GM18873 (cell line): ENCODE data around the gene MSH2.
A peak's percentile ranks its signal among the peaks of the same experiment; 100 is the strongest.
"Not testable (repeated sequence)": the region's sequence is repeated elsewhere in the genome, so short reads cannot be mapped to it uniquely, and the experiment has no call there.

ENCODE experiments used
- ATAC-seq: cut with Tn5 transposase; IDR thresholded peaks from one replicate; pipeline ENCODE4 v1.9.1; 2021; ENCODE audit warnings: mild to moderate bottlenecking, moderate library complexity, moderate number of reproducible peaks; ENCODE audit not compliant: unreplicated experiment, low FRiP score

The MSH2 gene

GRCh38 chr2:47402805-47403608, at the start of gene MSH2:
Gene MSH2 (plus strand): TSS chr2:47403156. CDS start chr2:47403192, 36 bp downstream.
- peak; percentile 85 for ATAC-seq

DNA sequence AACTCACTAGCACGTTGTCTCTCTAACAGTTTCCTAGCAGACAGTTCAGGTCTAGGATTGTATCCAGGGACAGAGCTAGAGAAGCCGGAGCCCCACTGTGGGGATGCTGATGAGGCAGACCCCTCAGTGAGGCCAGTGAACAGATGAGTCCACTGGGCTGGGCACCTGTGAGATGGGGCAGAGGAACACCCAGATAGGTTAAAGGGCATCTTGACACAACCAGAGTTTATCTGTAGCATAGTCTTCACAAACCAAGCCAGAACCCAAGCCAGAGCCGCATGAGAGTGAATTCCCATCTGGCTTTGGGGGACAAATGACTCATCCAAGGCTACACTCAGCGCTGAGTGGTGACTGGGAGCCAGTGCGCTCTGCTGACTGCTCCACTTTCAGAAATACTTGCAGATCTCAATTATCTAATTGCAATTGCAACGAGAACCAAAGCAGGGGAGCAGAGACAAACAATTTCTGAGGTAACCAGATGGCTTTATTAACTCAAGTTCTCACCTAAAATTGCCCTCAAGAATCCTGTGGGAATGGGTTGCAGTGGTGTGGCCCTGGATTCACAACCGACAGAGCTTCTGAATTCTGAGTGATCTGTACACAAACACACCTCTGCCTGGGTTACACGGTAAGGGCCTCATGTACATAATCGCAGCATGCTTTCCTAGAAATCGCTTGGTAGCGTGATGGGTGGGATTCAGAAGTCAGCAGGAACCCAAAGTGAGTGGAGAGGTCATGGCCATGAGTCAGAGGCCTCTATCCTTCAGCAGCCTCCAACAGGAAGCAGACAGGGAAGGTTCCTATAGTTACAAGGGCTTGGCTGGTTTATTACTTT, 48.7 kb upstream of the MSH2 start:
- ATAC-seq: no peak

- no peak for ATAC-seq
These were observed 48.1 kb upstream of the MSH2 start for GRCh38 chr2:47354848-47355204.

DNA sequence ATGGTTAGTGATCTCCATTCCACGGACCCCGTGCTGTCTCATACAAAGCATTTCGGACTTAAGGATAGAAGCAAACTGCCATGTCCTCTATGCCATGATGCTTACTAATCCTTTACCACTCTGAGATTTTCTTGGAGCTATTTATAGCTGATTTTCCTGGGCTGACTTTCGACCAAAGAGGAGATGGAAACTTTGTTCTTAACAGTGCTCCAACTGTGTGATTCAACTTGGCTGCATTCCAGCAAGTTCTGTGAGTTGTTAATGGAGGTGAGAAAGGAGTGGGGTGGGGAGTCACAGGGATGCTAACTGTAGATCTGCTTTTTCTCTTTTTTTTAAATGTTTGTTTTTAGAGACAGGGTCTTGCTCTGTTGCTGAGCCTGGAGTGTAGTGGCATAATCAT, 45.5 kb upstream of the MSH2 start:
- ATAC-seq: no peak

- no peak for ATAC-seq
These were observed 43.5 kb upstream of the MSH2 start for GRCh38 chr2:47359375-47359868.

GRCh38 chr2:47360283-47360682, 42.7 kb upstream of the MSH2 start:
- no peak for ATAC-seq

DNA sequence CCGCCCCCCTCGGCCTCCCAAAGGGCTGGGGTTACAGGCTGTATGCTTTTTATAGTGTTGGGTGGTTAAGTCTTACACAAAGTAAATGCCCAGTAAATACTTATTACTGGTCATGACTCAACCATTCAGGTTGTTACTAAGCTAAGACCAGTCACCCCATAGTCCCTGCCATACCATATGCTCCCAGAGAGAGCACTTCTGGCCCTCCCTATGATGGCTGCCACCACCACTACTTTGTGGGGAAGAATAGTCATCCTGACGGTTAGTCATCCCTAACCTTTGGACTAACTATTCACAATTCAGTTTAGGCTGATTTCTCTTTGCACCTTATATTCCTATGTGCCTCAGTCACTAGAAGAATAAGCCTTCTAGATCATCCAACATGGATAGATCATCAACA, 42.0 kb upstream of the MSH2 start:
- ATAC-seq: no peak

DNA sequence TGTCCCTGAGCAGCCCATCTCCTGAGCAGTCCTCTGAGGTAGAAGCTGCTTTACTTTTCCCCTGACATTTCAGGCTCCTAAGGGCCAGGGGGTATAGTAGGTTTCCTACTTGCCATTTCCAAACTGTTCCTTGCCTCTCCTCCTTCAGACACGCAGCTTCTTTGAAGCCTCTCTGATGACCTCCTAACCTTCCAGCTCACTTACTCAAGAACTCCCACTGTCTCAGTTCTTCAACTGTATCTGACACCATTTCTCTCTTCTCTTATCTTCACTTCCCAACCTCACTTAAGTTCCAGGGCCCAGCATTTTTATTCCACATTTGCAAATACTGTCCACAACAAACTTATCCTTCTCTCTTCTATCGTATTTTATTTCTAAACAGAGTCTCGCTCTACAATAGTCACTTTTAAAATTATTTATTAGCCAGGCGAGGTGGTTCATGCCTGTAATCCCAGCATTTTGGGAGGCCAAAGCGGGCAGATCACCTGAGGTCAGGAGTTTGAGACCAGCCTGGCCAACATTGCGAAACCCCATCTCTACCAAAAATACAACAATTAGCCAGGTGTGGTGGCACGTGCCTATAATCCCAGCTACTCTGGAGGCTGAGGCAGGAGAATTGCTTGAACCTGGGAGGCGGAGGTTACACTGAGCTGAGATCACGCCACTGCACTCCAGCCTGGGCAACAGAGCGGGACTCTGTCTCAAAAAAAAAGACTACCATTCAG, 41.3 kb upstream of the MSH2 start:
- ATAC-seq: not testable (repeated sequence)

DNA sequence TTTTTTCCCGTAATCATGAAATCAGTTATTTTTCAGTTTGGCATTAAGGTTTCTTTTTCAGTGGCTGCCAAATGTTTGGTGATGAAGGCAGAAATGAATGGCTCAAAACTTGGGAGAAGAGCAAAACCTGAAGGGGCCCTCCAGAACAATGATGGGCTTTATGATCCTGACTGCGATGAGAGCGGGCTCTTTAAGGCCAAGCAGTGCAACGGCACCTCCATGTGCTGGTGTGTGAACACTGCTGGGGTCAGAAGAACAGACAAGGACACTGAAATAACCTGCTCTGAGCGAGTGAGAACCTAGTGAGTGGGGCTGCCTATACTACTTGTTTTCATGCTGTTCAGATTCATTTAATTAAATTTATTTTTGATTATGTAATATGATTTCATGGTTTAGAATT, 29.2 kb upstream of the MSH2 start:
- no peak for ATAC-seq

GRCh38 chr2:47375307-47375706, 27.6 kb upstream of the MSH2 start:
- no peak for ATAC-seq

DNA sequence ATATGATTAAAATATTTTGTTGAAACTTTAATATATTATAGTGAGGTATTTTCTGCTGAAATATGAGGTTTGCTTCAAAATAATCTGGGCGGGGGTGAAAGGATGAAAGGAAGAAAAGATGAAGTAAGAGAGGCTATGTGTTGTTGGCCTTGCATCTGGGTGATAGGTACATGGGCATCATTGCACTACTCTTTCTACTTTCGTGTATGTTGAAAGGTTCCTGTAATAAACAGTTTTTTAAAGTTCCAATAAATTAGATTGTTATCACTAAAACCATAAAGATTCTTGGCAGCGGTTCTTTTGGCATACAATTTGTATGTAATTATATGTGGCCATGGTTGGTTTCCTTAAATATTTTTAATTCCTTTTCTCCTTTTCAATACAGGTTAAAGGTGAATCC, 23.6 kb upstream of the MSH2 start:
- no peak for ATAC-seq

GRCh38 chr2:47381408-47381807, 21.5 kb upstream of the MSH2 start:
- ATAC-seq: no peak

GRCh38 chr2:47386551-47386950, 16.4 kb upstream of the MSH2 start:
- ATAC-seq: no peak

DNA sequence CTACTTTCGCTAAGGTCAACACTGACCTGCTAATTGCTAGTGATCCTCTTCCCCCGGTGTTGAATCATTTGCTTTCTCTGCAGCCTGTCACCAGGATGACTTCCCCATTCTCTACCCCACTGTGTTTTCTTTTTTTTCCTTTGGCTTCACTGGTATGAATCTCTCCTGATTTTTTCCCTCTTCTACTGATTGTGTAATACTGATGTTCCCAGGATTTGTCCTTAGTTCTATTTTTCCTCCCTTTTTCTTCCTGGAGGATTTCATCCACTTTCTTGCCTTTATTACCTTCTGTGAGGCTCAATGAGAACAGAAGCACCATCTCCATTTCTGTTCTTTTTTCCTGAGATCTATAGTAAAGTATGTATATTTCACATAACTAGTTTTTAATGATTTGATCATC, 14.1 kb upstream of the MSH2 start:
- ATAC-seq: no peak

DNA sequence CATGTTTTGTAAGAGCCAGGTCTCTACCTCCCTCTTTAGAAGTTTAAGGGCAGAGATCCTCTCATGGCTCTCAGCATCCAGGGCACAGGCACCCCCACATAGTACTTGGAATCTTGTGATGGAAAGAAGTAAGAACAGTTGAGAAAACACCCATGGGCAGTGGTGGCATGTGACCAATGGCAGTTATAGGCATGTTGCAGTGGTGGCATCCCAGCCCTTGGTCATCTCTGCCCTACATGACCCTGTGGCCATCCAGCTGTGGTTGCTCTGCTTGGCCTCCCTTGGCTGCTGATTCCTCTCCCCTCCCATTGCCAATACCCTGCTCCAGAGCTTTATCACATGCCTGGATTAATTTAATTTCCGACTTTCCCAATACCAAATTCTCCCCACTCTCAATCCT, 13.3 kb upstream of the MSH2 start:
- ATAC-seq: no peak

DNA sequence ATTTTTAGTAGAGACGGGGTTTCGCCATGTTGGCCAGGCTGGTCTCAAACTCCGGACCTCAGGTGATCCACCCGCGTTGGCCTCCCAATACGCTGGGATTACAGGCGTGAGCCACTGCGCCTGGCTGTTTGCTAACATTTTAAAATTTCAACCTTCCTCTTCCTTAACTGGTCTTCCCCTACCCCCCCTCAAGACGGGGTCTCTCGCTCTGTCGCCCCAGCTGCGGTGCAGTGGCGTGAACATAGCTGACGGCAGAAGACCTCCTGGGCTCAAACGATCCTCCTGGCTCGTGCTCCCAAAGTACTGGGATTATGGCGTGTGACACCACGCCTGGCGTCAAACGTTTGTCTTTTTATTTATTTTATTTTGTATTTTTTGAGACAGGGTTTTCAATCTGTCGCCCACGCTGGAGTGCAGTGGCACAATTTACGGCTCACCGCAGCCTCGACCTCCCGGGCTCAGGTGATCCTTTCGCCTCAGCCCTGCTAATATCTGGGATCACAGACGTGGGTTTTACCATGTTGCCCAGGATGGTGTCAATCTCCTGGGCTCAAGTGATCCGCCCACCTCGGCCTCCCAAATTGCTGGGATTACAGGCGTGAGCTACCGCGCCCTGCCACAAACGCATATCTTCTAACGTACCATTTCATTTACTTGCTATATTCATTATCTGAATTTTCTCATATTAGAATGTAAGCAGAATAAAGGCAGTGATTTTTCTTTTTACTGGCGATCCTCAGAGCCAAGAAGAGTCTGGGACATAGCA, 984 bp upstream of the MSH2 start:
- no peak for ATAC-seq

GRCh38 chr2:47402555-47402804, 476 bp upstream of the MSH2 start:
- ATAC-seq: no peak

- no peak for ATAC-seq
These were observed 745 bp downstream of the MSH2 start for GRCh38 chr2:47403609-47404193.

- ATAC-seq: no peak
These were observed 1.4 kb downstream of the MSH2 start for GRCh38 chr2:47404356-47404755.

GRCh38 chr2:47405757-47406156, 2.8 kb downstream of the MSH2 start:
- no peak for ATAC-seq
